ENCODE data around the gene KRT7.

DNA sequence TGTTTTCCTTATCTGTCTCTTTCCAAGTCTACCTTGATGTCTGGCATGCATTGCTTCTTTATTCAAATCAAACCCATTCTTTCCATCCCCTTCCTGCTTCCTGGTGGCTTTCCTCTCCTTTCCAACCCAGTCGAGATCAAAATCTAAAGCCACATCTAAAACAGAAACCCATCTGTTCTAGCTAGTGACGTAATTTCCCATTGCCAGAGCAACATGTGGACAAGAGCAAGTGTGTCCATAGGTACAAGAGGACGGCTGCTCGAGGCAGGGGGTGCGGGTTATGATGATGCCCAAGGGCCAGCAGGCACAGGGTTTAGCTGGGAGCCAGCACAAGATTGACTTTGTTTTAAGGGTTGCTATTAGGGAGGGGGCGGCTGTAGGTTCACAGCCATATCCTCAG lies 48.2 kb upstream of the KRT7 start:
- TF ChIP-seq EZH2phosphoT487 (IDR thresholded peaks at IDR 0.05; ENCODE audit: insufficient read depth, low read depth) (no peak), EZH2 (IDR thresholded peaks at IDR 0.05; ENCODE audit: insufficient read depth, poor library complexity, severe bottlenecking) (no peak)

Measured in GM23248 (cell line).